Mononuclear cell (primary cell): Measurements from ENCODE around the gene OTOL1. TPM values are rescaled to one million over a fixed set of nuclear protein-coding genes. Genes with fewer than 3 reads are reported as not detected.
"Not testable (repeated sequence)": the region's sequence is repeated elsewhere in the genome, so short reads cannot be mapped to it uniquely, and the experiment has no call there.

ENCODE experiments used
- H3K27me3 ChIP-seq: 2 replicates; pipeline ENCODE4 v1.6.0; 2011; ENCODE audit warnings: low read length, control low read depth; ENCODE audit not compliant: insufficient read depth
- H3K4me1 ChIP-seq: 2 replicates; pipeline ENCODE4 v1.5.1; 2011; ENCODE audit warnings: mild to moderate bottlenecking, low read length, control low read depth; ENCODE audit not compliant: insufficient read depth
- H3K4me3 ChIP-seq: 2 replicates; pipeline ENCODE4 v1.5.1; 2011; ENCODE audit warnings: mild to moderate bottlenecking, low read length, moderate library complexity
- H3K9me3 ChIP-seq: 2 replicates; pipeline ENCODE4 v1.5.1; 2011; ENCODE audit warnings: low read depth, mild to moderate bottlenecking, control low read depth, low read length
- total RNA-seq: library from RNA; depleted of rRNA; stranded (reverse); fragments of >200 nt; gene quantifications from one replicate; pipeline ENCODE4 v1.2.3, GENCODE V29; 2012

The OTOL1 gene
- total RNA-seq = 0.10 TPM

DNA sequence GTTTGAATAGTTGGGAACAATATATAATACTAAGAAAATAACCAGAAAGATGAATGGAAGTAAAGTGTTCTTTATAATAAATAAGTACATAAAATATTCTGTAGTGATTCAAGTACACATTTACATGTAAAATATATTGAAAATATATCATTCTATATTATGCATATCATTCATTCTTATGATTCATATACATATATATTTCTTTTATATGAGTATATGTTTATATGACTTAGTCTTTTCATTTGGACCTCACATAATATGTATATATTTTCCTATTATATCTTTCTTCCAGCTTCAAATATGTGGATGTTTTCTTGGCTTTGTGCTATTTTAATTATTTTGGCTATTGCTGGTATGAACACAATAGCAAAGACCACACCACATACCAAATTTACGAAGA, at the start of gene OTOL1:
Gene OTOL1, plus strand, starts transcription at position 301 of the 400 bp plus-strand sequence. Its CDS starts 0 bp downstream, at position 301.
- H3K9me3 ChIP-seq = no peaks in the 10 kb centered on the region
- H3K4me1 ChIP-seq = peaks cover under 1% of the 10 kb centered on the region
- H3K27me3 ChIP-seq = no peaks in the 10 kb centered on the region
- H3K4me3 ChIP-seq = no peak within 1 kb of the TSS

DNA sequence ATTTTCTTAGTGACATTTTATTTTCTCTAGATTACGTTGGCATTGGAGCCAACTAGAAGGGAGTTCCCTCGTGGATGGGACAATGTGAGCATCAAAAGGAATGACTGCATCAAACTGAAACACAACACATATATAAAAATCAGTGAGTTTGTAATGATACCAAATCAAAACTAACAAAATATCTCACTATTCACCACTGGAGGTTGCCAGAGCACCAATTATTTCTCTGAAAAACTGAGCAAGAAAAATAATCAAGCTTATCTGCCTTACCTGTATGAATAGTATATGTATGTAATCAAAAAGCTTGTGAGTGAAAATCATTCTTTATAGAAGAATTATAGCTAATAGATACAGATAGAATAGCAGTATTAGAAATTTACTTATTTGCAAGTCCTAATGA, 46.8 kb upstream of the OTOL1 start:
- Histone ChIP-seq H3K4me1 (no peaks in the 10 kb centered on the region), H3K4me3 (no peak overlapping the region), H3K27me3 (no peaks in the 10 kb centered on the region), H3K9me3 (no peaks in the 10 kb centered on the region)

DNA sequence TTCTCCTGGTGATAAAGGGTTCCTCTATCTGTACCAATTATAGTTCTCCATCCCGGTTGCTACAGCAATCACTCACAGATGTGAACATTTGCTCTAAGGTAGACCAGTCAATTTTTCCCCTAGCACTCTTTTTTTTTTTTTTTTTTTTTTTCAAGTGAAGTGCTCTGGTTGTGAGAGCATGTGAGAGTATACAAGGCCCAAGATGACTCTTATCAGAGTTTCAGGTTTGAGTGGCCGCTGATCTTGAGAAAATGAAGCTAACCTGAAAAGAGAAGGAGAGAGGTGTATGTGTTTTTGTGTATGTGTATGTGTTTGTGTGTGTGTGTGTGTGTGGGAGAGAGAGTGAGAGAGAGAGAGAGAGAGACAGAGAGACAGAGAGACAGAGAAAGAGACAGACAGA, 44.4 kb upstream of the OTOL1 start:
- no peaks in the 10 kb centered on the region for H3K4me1 ChIP-seq
- H3K9me3 ChIP-seq = no peaks in the 10 kb centered on the region
- H3K4me3 ChIP-seq = no peak overlapping the region
- no peaks in the 10 kb centered on the region for H3K27me3 ChIP-seq

DNA sequence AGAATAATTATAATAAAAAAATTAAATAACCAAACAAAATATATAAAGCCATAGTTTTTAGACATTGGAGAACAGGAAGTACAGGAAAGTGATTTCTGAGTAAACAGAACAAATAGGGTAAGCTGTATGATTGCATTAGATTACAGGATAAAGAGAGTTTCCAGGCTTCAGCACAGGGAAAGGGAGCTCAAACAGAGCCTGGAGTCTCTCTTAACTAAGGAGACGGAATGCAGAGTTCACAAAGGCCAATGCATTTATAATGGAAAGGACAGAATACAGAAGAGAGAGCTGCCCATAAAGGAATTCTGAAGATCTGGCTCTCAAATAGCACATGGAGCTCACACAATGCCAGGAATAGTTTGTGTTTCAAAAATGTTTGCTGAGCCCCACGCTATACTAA, 42.0 kb upstream of the OTOL1 start:
- H3K4me1 ChIP-seq = no peaks in the 10 kb centered on the region
- no peaks in the 10 kb centered on the region for H3K27me3 ChIP-seq
- no peaks in the 10 kb centered on the region for H3K9me3 ChIP-seq
- no peak overlapping the region for H3K4me3 ChIP-seq

DNA sequence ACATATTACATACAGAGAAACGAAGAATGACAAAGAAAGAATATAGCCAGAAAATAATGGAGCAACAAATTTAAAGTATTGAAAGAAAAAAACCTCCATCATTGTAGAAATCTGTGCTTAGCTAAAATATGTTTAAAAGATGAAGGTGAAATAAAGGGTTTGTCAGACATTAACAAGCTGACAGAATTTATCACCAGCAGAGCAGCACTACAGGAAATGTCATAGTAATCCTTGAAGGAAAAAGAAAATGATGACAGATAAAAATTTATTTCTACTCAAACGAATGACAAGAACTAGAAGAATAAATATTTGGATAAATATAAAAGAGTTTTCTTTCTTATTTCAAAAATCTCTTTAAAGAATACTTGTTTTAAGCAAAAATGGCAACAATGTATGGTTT, 40.6 kb upstream of the OTOL1 start:
- Histone ChIP-seq H3K9me3 (no peaks in the 10 kb centered on the region), H3K4me1 (no peaks in the 10 kb centered on the region), H3K4me3 (no peak overlapping the region)

DNA sequence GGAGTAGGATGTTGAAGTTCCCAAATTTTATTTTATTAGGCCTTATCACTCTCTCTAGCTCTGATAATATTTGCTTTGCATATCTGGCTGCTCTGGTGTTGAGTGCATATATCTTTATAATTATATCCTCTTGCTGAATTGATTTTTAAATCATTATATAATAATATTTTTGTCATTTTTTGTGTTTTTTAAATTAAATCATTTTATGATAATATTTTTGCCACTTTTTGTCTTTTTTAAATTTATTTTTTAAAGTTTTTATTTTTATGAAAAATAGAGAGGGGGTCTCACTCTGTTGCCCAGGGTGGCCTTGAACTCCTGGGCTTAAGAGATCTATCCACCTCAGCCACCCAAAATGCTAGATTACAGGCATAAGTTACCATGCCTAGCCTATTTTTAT, 34.5 kb upstream of the OTOL1 start:
- Histone ChIP-seq H3K4me3 (no peak overlapping the region), H3K4me1 (no peaks in the 10 kb centered on the region), H3K9me3 (peaks cover 10% of the 10 kb centered on the region), H3K27me3 (no peaks in the 10 kb centered on the region)

More for the DNA sequence above, 40.6 kb upstream of the OTOL1 start:
- no peaks in the 10 kb centered on the region for H3K27me3 ChIP-seq

DNA sequence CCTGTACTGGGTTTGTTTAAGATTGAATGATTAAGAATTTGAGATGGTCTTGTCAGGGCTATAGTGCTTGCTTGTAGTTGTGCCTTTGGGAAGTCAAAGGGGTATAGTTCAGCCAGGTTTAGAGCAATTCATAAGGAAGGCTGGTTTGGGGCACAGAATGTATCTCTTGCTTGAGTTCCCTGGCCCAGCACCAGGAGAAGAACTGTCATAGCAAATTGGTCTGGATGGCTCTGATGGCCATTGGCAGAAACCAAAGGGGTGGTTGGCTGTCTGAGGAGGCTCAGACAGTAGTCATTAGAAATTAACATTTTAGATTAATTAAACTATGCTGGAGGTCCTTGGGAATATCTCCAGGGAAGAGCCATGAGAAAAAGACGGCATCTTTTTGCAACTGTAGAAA, 25.4 kb upstream of the OTOL1 start:
- H3K4me1 ChIP-seq = no peaks in the 10 kb centered on the region
- H3K9me3 ChIP-seq = no peaks in the 10 kb centered on the region
- no peaks in the 10 kb centered on the region for H3K27me3 ChIP-seq
- H3K4me3 ChIP-seq = no peak overlapping the region

DNA sequence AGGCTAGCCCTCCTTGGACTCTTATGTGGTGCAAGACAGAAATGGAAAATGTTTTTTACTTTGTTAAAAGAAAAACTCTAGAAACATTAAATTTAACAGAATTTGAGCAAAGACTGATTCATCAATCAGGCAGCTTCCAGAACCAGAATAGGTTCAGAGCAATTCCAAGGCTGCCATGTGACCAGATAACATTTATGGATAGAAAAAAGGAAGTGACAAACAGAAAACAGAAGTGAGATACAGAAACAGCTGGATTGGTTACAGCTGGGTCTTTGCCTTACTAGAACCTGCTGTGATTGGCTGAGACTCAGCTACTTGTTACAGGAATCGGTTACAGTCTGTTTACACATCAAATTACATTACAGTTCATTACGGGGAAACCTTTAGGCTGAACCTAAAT, 22.5 kb upstream of the OTOL1 start:
- Histone ChIP-seq H3K27me3 (no peaks in the 10 kb centered on the region), H3K4me3 (no peak overlapping the region), H3K9me3 (no peaks in the 10 kb centered on the region), H3K4me1 (no peaks in the 10 kb centered on the region)

DNA sequence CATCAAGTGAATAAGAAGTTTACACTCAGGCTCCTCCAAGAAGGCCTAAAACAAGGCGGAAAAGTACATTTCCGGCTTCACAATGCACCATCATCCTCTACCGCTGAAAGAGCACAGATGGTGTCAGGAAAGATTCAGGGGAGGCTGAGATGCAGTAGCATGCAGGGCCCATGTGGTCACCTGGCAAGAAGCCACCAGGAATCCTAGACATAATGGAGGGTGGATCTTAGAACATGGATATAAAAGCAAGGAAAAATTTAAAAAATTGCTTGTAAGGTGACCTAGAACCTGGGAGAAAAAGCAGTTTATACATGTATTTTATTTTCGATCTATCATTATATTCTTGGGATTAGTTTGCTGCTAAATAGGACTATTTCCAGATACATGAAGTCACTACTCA, 21.9 kb upstream of the OTOL1 start:
- Histone ChIP-seq H3K4me1 (no peaks in the 10 kb centered on the region), H3K9me3 (no peaks in the 10 kb centered on the region), H3K27me3 (no peaks in the 10 kb centered on the region), H3K4me3 (no peak overlapping the region)

DNA sequence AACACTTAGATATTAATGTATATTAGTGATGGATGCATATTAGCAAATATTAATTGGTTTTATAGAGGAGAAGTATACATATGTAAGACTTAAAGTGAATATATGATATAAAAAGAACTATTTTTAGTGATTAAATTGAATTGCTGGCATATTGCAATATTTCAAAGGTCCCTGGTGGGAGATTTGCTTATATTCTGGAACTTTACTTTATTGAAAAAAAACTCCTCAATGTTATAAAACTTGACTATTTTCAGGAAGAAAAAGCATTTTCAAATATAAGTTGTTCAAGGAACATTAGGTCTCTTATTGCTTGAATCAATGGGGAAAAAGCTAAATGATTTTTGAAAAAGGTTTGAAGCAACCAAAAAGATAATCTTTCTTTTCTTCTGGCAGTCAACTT, 21.4 kb upstream of the OTOL1 start:
- Histone ChIP-seq H3K27me3 (no peaks in the 10 kb centered on the region), H3K9me3 (no peaks in the 10 kb centered on the region), H3K4me1 (no peaks in the 10 kb centered on the region), H3K4me3 (no peak overlapping the region)

DNA sequence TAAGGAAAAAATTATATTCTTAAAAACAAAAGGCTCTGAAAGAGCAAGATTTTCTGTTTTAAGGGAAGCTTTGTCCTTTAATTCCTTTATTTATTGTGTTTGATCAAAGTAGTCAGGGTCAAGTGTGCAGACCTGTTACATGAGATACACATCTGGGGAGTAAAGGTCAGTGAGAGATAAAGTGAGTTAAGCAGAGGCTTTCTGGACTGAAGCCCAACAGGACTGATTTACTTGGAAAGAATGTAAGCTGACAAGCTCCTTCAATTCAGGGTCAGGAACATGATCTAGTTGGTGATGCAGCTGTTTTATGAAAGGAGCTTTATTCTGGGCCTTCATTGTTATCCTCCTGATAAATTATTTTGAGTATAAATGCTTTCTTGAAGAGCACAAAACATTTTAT, 20.7 kb upstream of the OTOL1 start:
- Histone ChIP-seq H3K4me3 (no peak overlapping the region), H3K9me3 (no peaks in the 10 kb centered on the region), H3K4me1 (no peaks in the 10 kb centered on the region), H3K27me3 (no peaks in the 10 kb centered on the region)

DNA sequence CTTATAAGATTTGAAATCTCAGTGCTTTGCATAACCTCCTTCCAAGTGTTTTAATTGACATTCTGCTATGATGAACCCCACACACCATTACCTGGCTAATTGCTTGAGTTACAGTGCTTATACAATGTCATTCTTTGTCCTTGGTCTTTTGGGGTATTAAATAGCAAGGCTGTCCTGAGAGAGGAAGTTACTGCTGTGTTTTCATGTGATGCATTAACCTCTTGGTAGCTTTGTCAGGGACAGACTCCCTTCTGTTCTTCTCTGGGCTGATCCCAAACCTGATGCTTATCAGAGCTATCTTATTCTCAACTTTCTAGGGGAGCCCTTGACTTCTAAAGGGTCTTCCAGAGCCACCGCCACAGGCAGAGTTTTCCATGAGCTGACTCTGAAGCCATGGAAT, 12.4 kb upstream of the OTOL1 start:
- H3K9me3 ChIP-seq = no peaks in the 10 kb centered on the region

DNA sequence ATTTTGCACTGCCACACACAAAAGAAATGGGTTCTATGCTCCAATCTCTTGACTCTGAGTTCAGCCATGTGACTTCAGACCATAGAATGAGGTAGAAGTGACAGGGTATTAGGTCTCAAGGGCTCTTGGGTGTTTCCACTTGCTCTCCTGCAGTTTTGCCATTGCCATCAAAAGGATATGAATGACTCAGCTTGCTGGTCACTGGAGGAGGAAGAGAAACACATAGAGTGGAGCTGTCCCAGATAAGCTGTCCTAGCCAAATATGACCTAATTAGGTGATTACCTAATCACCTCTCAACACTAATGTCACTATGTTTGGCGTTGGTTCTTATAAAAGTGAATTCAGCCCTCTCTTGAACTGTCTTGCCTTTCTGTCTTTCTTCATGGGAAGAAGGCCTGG, 8.3 kb upstream of the OTOL1 start:
- H3K27me3 ChIP-seq, H3K9me3 ChIP-seq, H3K4me3 ChIP-seq: not testable (repeated sequence)
- peaks cover 28% of the 10 kb centered on the region for H3K4me1 ChIP-seq

More for the DNA sequence above, 12.4 kb upstream of the OTOL1 start:
- Histone ChIP-seq H3K27me3 (peaks cover 4% of the 10 kb centered on the region), H3K4me1 (peaks cover 9% of the 10 kb centered on the region), H3K4me3 (no peak overlapping the region)

DNA sequence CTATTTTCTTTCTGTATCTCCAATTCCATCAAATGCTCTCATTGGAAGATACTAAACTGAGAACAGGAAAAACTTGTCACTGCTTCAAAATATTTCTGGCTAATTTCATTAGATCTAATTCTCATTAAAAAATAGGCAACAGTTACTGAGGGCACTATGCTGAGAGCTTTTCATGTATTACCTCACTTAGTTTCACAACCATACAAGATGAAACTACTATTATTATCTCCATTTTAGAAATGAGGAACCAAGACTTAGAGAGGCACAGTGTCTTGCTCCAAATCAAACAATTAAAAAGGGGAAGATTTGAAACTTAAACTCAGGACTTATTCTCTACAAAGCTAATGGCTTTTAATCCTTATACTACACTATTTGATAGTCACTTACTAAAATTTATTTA, 7.2 kb upstream of the OTOL1 start:
- H3K27me3 ChIP-seq = peaks cover 4% of the 10 kb centered on the region
- no peaks in the 10 kb centered on the region for H3K9me3 ChIP-seq
- no peak overlapping the region for H3K4me3 ChIP-seq
- H3K4me1 ChIP-seq = peaks cover 28% of the 10 kb centered on the region

DNA sequence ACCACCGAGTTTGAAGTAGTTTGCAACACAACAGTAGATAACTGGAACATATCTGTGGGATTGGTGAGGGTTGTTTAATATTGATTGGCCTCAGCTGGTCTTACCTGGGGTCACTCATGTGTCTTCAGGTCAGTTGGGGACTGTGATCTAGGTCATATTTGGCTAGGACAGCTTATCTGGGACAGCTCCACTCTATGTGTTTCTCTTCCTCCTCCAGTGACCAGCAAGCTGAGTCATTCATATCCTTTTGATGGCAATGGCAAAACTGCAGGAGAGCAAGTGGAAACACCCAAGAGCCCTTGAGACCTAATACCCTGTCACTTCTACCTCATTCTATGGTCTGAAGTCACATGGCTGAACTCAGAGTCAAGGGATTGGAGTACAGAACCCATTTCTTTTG, 5.8 kb upstream of the OTOL1 start:
- H3K27me3 ChIP-seq, H3K4me3 ChIP-seq, H3K9me3 ChIP-seq: not testable (repeated sequence)
- H3K4me1 ChIP-seq = peaks cover 28% of the 10 kb centered on the region

DNA sequence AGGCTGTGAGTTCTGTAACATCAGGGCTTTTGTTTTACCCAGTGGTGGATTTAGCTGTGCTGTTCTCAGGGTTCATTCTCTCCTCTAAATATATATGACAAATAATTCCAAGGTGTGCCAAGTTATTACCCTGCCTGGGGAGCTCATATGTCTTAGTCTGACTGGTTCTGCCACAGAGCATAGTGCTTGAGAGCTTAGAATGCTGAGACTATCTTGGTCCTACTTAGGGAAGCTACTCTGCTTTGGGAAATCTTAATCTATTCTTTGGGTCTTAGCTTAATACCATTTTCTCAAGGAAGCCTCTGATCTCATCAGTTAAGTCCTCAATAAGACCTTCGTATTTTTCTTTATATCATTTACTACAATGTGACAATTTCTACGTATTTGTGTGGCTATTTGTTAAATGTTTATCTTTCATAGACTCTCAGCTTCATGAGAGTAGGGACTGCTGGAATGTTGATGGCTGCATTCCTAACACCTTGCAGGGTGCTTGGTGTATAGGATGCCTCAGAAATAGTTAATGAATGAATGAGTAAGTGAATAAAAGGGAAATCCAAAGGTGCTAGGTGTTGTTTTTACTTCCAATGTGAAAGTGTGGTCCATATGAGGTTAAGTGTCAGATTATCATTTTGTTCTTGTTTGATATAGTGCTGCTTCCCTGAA, 1.8 kb downstream of the OTOL1 start:
- Histone ChIP-seq H3K4me1 (no peaks in the 10 kb centered on the region), H3K27me3 (no peaks in the 10 kb centered on the region), H3K4me3 (no peak overlapping the region), H3K9me3 (no peaks in the 10 kb centered on the region)
